Activated T-helper 1 cell treated with anti-CD3 and anti-CD28 coated beads, Interleukin-12 subunit alpha, Interleukin-12 subunit beta, Interleukin-2, Interleukin-4 antibody, amounts not matched to agents 30 ng/mL and 10 ng/mL and 1 ng/mL, durations not matched to agents 14 hours and 24 hours and 36 hours (primary cell): ENCODE results near the gene TSEN2. TPM values are rescaled to one million over a fixed set of nuclear protein-coding genes. Genes with fewer than 3 reads are reported as not detected.
"Not testable (repeated sequence)": the region's sequence is repeated elsewhere in the genome, so short reads cannot be mapped to it uniquely, and the experiment has no call there.

Source experiments
- DNase-seq: peaks from one replicate; pipeline ENCODE4 v3.0.0; 2021; ENCODE audit warnings: low spot score
- H3K27ac Mint-ChIP-seq: one replicate; pipeline ENCODE4 v1.8.0; 2021; ENCODE audit warnings: mild to moderate bottlenecking, mixed read lengths
- H3K27me3 Mint-ChIP-seq: one replicate; pipeline ENCODE4 v1.8.0; 2022; ENCODE audit warnings: mild to moderate bottlenecking, moderate library complexity, mixed read lengths; ENCODE audit not compliant: insufficient read depth
- H3K36me3 Mint-ChIP-seq: one replicate; pipeline ENCODE4 v1.8.0; 2021; ENCODE audit warnings: low read depth, mixed read lengths
- H3K4me1 Mint-ChIP-seq: one replicate; pipeline ENCODE4 v1.8.0; 2021; ENCODE audit warnings: low read depth, mixed read lengths
- H3K4me3 Mint-ChIP-seq: one replicate; pipeline ENCODE4 v1.8.0; 2021; ENCODE audit warnings: mild to moderate bottlenecking, moderate library complexity, mixed read lengths
- H3K9me3 Mint-ChIP-seq: one replicate; pipeline ENCODE4 v1.8.0; 2021; ENCODE audit warnings: mixed read lengths
- intact Hi-C: fragments of 100-400 bp; cut with micrococcal nuclease; formaldehyde crosslinking; loops from one replicate; pipeline ENCODE4 v1.15.1; 2024
- total RNA-seq: library from RNA; stranded (reverse); gene quantifications from 2 replicates; pipeline ENCODE4 v1.2.3, GENCODE V29; 2022

The TSEN2 gene
- total RNA-seq, 1 donor from 2014 or later = 33.5 TPM

- no peak overlapping the region for H3K27ac Mint-ChIP-seq
- H3K4me1 Mint-ChIP-seq = no peaks in the 10 kb centered on the region
- peaks cover 2% of the 10 kb centered on the region for H3K27me3 Mint-ChIP-seq
- no peak for DNase-seq
- H3K9me3 Mint-ChIP-seq = no peaks in the 10 kb centered on the region
- intact Hi-C loops = no loop called here
- no peaks in the 10 kb centered on the region for H3K36me3 Mint-ChIP-seq
- no peak overlapping the region for H3K4me3 Mint-ChIP-seq
Measured at GRCh38 chr3:12445523-12446240, 38.6 kb upstream of the TSEN2 start.

GRCh38 chr3:12446298-12446697 is 38.0 kb upstream of the TSEN2 start:
- Mint-ChIP-seq H3K4me1 (no peaks in the 10 kb centered on the region), H3K9me3 (no peaks in the 10 kb centered on the region), H3K27ac (no peak overlapping the region), H3K27me3 (peaks cover 2% of the 10 kb centered on the region), H3K36me3 (no peaks in the 10 kb centered on the region), H3K4me3 (no peak overlapping the region)
- DNase-seq = no peak
- intact Hi-C loops = no loop called here

GRCh38 chr3:12447075-12447474 is 37.2 kb upstream of the TSEN2 start:
- Mint-ChIP-seq H3K27me3 (peaks cover 2% of the 10 kb centered on the region), H3K27ac (no peak overlapping the region), H3K4me3 (no peak overlapping the region), H3K36me3 (no peaks in the 10 kb centered on the region), H3K9me3 (no peaks in the 10 kb centered on the region), H3K4me1 (no peaks in the 10 kb centered on the region)
- intact Hi-C loops = no loop called here
- no peak for DNase-seq

GRCh38 chr3:12448404-12449202 is 35.7 kb upstream of the TSEN2 start:
- H3K36me3 Mint-ChIP-seq, H3K4me1 Mint-ChIP-seq: not testable (repeated sequence)

GRCh38 chr3:12449889-12450682 is 34.2 kb upstream of the TSEN2 start:
- Mint-ChIP-seq H3K9me3 (no peaks in the 10 kb centered on the region), H3K4me3 (no peak overlapping the region), H3K27ac (no peak overlapping the region), H3K36me3 (no peaks in the 10 kb centered on the region), H3K27me3 (peaks cover 2% of the 10 kb centered on the region), H3K4me1 (no peaks in the 10 kb centered on the region)
- intact Hi-C loops = no loop called here
- DNase-seq = no peak

More at GRCh38 chr3:12448404-12449202, 35.7 kb upstream of the TSEN2 start:
- DNase-seq, H3K4me3 Mint-ChIP-seq, H3K27me3 Mint-ChIP-seq, H3K27ac Mint-ChIP-seq, intact Hi-C loops, H3K9me3 Mint-ChIP-seq: not testable (repeated sequence)

- Mint-ChIP-seq H3K4me3 (no peak overlapping the region), H3K4me1 (no peaks in the 10 kb centered on the region), H3K27me3 (peaks cover 3% of the 10 kb centered on the region), H3K27ac (no peak overlapping the region), H3K36me3 (no peaks in the 10 kb centered on the region), H3K9me3 (no peaks in the 10 kb centered on the region)
- intact Hi-C loops = no loop called here
- no peak for DNase-seq
Measured at GRCh38 chr3:12451481-12451880, 32.8 kb upstream of the TSEN2 start.

- Mint-ChIP-seq H3K36me3 (no peaks in the 10 kb centered on the region), H3K4me3 (no peak overlapping the region), H3K4me1 (no peaks in the 10 kb centered on the region), H3K9me3 (no peaks in the 10 kb centered on the region), H3K27ac (no peak overlapping the region), H3K27me3 (peaks cover 3% of the 10 kb centered on the region)
- intact Hi-C loops = no loop called here
- DNase-seq = no peak
Measured at GRCh38 chr3:12451960-12452359, 32.3 kb upstream of the TSEN2 start.

- H3K9me3 Mint-ChIP-seq = no peaks in the 10 kb centered on the region
- DNase-seq = no peak
- no peak overlapping the region for H3K27ac Mint-ChIP-seq
- H3K4me1 Mint-ChIP-seq = no peaks in the 10 kb centered on the region
- no peaks in the 10 kb centered on the region for H3K36me3 Mint-ChIP-seq
- intact Hi-C loops = no loop called here
- H3K4me3 Mint-ChIP-seq = no peak overlapping the region
- H3K27me3 Mint-ChIP-seq = peaks cover 3% of the 10 kb centered on the region
Measured at GRCh38 chr3:12452361-12453330, 31.6 kb upstream of the TSEN2 start.

- H3K36me3 Mint-ChIP-seq = no peaks in the 10 kb centered on the region
- intact Hi-C loops = no loop called here
- H3K4me1 Mint-ChIP-seq = no peaks in the 10 kb centered on the region
- H3K27me3 Mint-ChIP-seq = peaks cover 3% of the 10 kb centered on the region
- H3K9me3 Mint-ChIP-seq = no peaks in the 10 kb centered on the region
- no peak for DNase-seq
- no peak overlapping the region for H3K27ac Mint-ChIP-seq
- H3K4me3 Mint-ChIP-seq = no peak overlapping the region
Measured at GRCh38 chr3:12454076-12454815, 30.0 kb upstream of the TSEN2 start.

- H3K9me3 Mint-ChIP-seq = no peaks in the 10 kb centered on the region
- DNase-seq = no peak
- no peak overlapping the region for H3K4me3 Mint-ChIP-seq
- H3K4me1 Mint-ChIP-seq = no peaks in the 10 kb centered on the region
- peaks cover 3% of the 10 kb centered on the region for H3K27me3 Mint-ChIP-seq
- H3K36me3 Mint-ChIP-seq = no peaks in the 10 kb centered on the region
- intact Hi-C loops = no loop called here
- H3K27ac Mint-ChIP-seq = no peak overlapping the region
Measured at GRCh38 chr3:12454816-12455121, 29.5 kb upstream of the TSEN2 start.

GRCh38 chr3:12455740-12456139 is 28.5 kb upstream of the TSEN2 start:
- no peak for DNase-seq
- no peak overlapping the region for H3K4me3 Mint-ChIP-seq
- H3K27ac Mint-ChIP-seq = no peak overlapping the region
- peaks cover under 1% of the 10 kb centered on the region for H3K4me1 Mint-ChIP-seq
- peaks cover 3% of the 10 kb centered on the region for H3K27me3 Mint-ChIP-seq
- no peaks in the 10 kb centered on the region for H3K9me3 Mint-ChIP-seq
- H3K36me3 Mint-ChIP-seq = no peaks in the 10 kb centered on the region
- intact Hi-C loops = no loop called here

- H3K27me3 Mint-ChIP-seq = peaks cover 3% of the 10 kb centered on the region
- no peaks in the 10 kb centered on the region for H3K9me3 Mint-ChIP-seq
- no peak overlapping the region for H3K27ac Mint-ChIP-seq
- no peak for DNase-seq
- intact Hi-C loops = no loop called here
- peaks cover 6% of the 10 kb centered on the region for H3K4me1 Mint-ChIP-seq
- H3K4me3 Mint-ChIP-seq = no peak overlapping the region
- H3K36me3 Mint-ChIP-seq = no peaks in the 10 kb centered on the region
Measured at GRCh38 chr3:12456441-12456840, 27.8 kb upstream of the TSEN2 start.
